GM18867 (cell line): ENCODE measurements around the gene CFAP298.

Source experiments
- ATAC-seq: cut with Tn5 transposase; IDR thresholded peaks from one replicate; pipeline ENCODE4 v1.9.1; 2021; ENCODE audit warnings: mild to moderate bottlenecking, moderate library complexity; ENCODE audit not compliant: unreplicated experiment

Gene CFAP298

GRCh38 chr21:32599526-32599925 is 12.7 kb downstream of the CFAP298 start:
- ATAC-seq: no peak

GRCh38 chr21:32599091-32599490 is 13.1 kb downstream of the CFAP298 start:
- ATAC-seq: no peak

GRCh38 chr21:32597205-32597604 is 15.0 kb downstream of the CFAP298 start:
- no peak for ATAC-seq

- no peak for ATAC-seq
Observed at GRCh38 chr21:32595431-32595830, 16.7 kb downstream of the CFAP298 start.

- ATAC-seq: no peak
Observed at GRCh38 chr21:32593690-32594089, 18.5 kb downstream of the CFAP298 start.

- no peak for ATAC-seq
Observed at GRCh38 chr21:32592929-32593502, 19.2 kb downstream of the CFAP298 start.

GRCh38 chr21:32590130-32590529 is 22.0 kb downstream of the CFAP298 start:
- ATAC-seq: no peak

GRCh38 chr21:32587651-32588050 is 24.5 kb downstream of the CFAP298 start:
- ATAC-seq: no peak

- ATAC-seq: no peak
Observed at GRCh38 chr21:32587120-32587519, 25.1 kb downstream of the CFAP298 start.

GRCh38 chr21:32585970-32586369 is 26.2 kb downstream of the CFAP298 start:
- ATAC-seq: no peak

GRCh38 chr21:32585042-32585710 is 27.0 kb downstream of the CFAP298 start, which contains the start of gene TCP10L:
Gene TCP10L, minus strand, starts transcription at chr21:32585523. Its CDS starts 1,219 bp downstream, at chr21:32584304.
- ATAC-seq: no peak

- no peak for ATAC-seq
Observed at GRCh38 chr21:32584472-32584871, 27.7 kb downstream of the CFAP298 start.

GRCh38 chr21:32581732-32582131 is 30.4 kb downstream of the CFAP298 start:
- ATAC-seq: no peak

- ATAC-seq: no peak
Observed at GRCh38 chr21:32580949-32581348, 31.2 kb downstream of the CFAP298 start.

- no peak for ATAC-seq
Observed at GRCh38 chr21:32578107-32578691, 34.0 kb downstream of the CFAP298 start.

GRCh38 chr21:32576011-32576410 is 36.2 kb downstream of the CFAP298 start:
- no peak for ATAC-seq

GRCh38 chr21:32574946-32575925 is 36.9 kb downstream of the CFAP298 start:
- ATAC-seq: no peak

GRCh38 chr21:32572574-32573420 is 39.4 kb downstream of the CFAP298 start:
- ATAC-seq: no peak

GRCh38 chr21:32570456-32570855 is 41.7 kb downstream of the CFAP298 start:
- ATAC-seq: no peak
